ENCODE results near the gene UBE2F. TPM values are rescaled to one million over a fixed set of nuclear protein-coding genes. Genes with fewer than 3 reads are reported as not detected.

The UBE2F gene
- total and polyA plus RNA-seq, 2 of the 4 experiments (the other 2 are of a cell fraction) = 44.6 to 59.8 TPM

GRCh38 chr2:238069877-238070276 lies 103.1 kb downstream of the UBE2F start:
- ChIA-PET POLR2A (ENCODE audit: unreplicated experiment) (no interaction called here), CTCF (no interaction called here)
- no peak for DNase-seq
- Histone ChIP-seq H3K9me3 (ENCODE audit: control insufficient read depth, insufficient read depth, low read length) (peaks cover 2% of the 10 kb centered on the region; the same call in 1 of the 2 replicates), H3K23ac (ENCODE audit: low read depth, low read length) (no peak overlapping the region), H4K91ac (ENCODE audit: insufficient read depth, low read depth, low read length) (no peak overlapping the region), H2BK20ac (ENCODE audit: low read depth, low read length) (no peak overlapping the region), H3K4me2 (ENCODE audit: low read depth, low read length) (no peak overlapping the region), H3K27ac (ENCODE audit: insufficient read depth, low read length) (no peak overlapping the region), H2AK9ac (replicated peaks; ENCODE audit: low read depth, low read length, poor library complexity) (peak overlapping the region; percentile 65), H3K9ac (ENCODE audit: low read depth, low read length) (no peak overlapping the region), H2BK120ac (ENCODE audit: low read depth, low read length) (no peak overlapping the region), H3K4me3 (ENCODE audit: insufficient read depth, low read depth, low read length) (no peak overlapping the region), H2AFZ (replicated peaks; ENCODE audit: low read length, poor library complexity) (no peak overlapping the region), H3K18ac (ENCODE audit: low read depth, low read length) (no peak overlapping the region), H3K14ac (replicated peaks; ENCODE audit: low read depth, low read length) (no peak overlapping the region), H3K27me3 (ENCODE audit: control insufficient read depth, insufficient read depth, low read length) (no peaks in the 10 kb centered on the region), H3K56ac (ENCODE audit: extremely low read depth, insufficient read depth, low read length) (no peak overlapping the region), H3K79me1 (ENCODE audit: low read depth in 1 of 2, low read length in 2 of 2) (no peaks in the 10 kb centered on the region; a peak in 1 of 4 replicates), H2BK5ac (ENCODE audit: low read depth, low read length, poor library complexity, severe bottlenecking) (no peak overlapping the region), H3K9me1 (ENCODE audit: insufficient read depth, low read length) (no peaks in the 10 kb centered on the region; the same call in 1 of the 2 replicates), H3K4ac (ENCODE audit: low read depth, low read length) (no peak overlapping the region), H4K8ac (ENCODE audit: low read depth in 2 of 2, low read length in 2 of 2) (no peak overlapping the region), H2BK15ac (ENCODE audit: low read depth, low read length) (no peak overlapping the region), H4K20me1 (ENCODE audit: insufficient read depth, low read length) (no peaks in the 10 kb centered on the region), H3K4me1 (ENCODE audit: control insufficient read depth, insufficient read depth, low read length) (no peaks in the 10 kb centered on the region), H3K36me3 (ENCODE audit: control insufficient read depth, insufficient read depth, low read length) (peaks cover 22% of the 10 kb centered on the region), H4K5ac (ENCODE audit: low read depth, low read length) (no peak overlapping the region), H2AK5ac (ENCODE audit: low read depth, low read length) (no peak overlapping the region)
- in situ Hi-C loops (cut with MboI; ENCODE audit: low sequenced_read_pairs) = no loop called here
- ATAC-seq (ENCODE audit: low read depth) = no peak
- no peak for TF ChIP-seq POLR2A (IDR thresholded peaks at IDR 0.05; ENCODE audit: low read depth, low read length)
- TF ChIP-seq BHLHE40 (IDR thresholded peaks at IDR 0.05; ENCODE audit: low read depth, low read length) = no peak
- TF ChIP-seq CHD1 (IDR thresholded peaks at IDR 0.05; ENCODE audit: low read depth, low read length) = no peak
- no peak for TF ChIP-seq CTCF (conservative IDR thresholded peaks at IDR 0.05; ENCODE audit: low read depth, low read length)
- TF ChIP-seq MAZ (IDR thresholded peaks at IDR 0.05; ENCODE audit: borderline replicate concordance, low read depth, low read length) = no peak
- TF ChIP-seq MAFK (IDR thresholded peaks at IDR 0.05; ENCODE audit: low read depth, low read length) = no peak
- no peak for TF ChIP-seq ELK1 (IDR thresholded peaks at IDR 0.05; ENCODE audit: borderline replicate concordance, low read depth, low read length)
- WGBS, 2 experiments (ENCODE audit: extremely low coverage in 2 of 2, insufficient read length in 1 of 2) = 100% methylated on average over 5 of the region's 9 CpGs; no CpG with 5 or more reads in 1 of the 2 experiments
- dilution Hi-C loops (cut with HindIII; ENCODE audit: low sequenced_read_pairs, unreplicated experiment) = no loop called here
- no TSS peak for BruUV-seq (replicated peaks)
- intact Hi-C loops (cut with micrococcal nuclease) = no loop called here
